DMS53 treated with DMSO at 0.1 percent for 48 hours (cell line): ENCODE measurements around the gene MYO3B.
"Not testable (repeated sequence)": the region's sequence is repeated elsewhere in the genome, so short reads cannot be mapped to it uniquely, and the experiment has no call there.

Experiments
- DNase-seq: peaks from one replicate; lab custom pipeline; 2025; ENCODE audit not compliant: unreplicated experiment; lab: John Stamatoyannopoulos, UW

Gene MYO3B

DNA sequence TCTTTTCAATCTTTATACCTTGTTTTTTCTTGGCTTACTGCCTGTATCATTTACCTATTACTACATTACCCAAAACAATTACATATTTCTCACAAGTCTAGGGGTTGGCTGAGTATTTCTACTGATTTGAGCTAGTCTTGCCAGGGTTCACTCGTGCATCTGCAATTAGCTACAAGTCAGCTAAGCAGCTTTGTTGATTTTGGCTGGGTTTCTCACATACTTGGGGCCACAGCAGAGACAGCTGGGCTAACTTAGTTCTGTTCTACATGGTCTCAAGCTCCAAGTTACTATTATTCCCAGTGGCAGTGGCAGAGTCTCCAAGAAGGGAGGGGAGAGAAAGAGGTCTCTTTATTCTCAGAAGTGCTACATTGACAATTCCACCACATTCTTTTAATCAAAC, 482.5 kb downstream of the MYO3B start:
- no peak for DNase-seq

DNA sequence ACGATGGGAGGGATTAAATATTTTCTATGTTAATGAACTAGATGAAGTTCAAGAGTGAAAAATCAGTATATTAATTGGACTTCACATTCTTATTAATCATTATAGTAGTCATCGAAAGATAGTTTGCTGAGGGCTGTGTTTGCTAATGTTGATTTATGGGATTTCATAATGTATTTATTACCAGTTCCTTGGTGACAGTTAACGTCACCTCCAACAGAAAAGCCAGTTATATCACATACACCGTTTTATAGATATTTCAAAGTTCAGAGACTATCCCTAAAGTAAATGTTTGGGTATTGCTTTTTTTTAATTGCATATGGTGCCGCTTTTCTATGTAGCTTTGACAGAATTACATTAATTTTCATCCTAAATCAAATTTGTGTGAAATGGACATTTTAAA, 487.8 kb downstream of the MYO3B start:
- no peak for DNase-seq

DNA sequence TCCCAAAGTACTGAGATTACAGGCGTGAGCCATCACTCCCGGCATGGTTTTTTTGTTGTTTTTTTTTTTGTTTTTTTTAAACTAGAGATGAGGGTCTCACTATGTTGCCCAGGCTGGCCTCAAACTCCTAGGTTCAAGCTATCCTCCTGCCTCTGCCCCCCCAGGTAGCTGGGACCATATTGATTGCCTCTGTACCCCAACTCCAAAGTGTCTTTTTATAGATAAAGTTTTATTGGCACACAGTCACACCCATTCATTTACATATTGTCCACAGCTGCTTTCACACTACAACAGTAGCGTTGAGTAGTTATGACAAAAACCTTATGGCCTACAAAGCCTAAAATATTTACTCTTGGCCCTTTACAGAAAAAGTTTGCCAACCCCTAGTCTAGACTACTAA, 492.0 kb downstream of the MYO3B start:
- DNase-seq, result no peak

DNA sequence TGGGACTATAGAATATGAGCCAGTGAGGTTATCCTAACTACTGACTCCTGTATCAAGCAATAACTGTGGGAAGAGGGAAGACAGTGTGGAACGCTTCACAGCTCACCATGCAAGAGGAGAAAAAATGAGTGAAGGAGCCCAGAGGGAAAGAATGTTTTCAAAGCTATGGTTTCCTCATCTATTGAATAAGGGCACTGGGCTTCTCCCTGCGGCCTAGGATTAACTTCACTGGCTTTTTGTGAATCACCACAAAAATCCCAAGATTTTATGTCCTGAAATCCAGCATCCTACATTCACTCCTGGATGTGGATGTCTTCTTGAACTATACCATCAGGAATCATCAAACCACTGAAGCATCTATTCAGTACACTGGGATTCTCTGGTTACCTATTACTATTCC, 492.7 kb downstream of the MYO3B start:
- DNase-seq, result no peak

DNA sequence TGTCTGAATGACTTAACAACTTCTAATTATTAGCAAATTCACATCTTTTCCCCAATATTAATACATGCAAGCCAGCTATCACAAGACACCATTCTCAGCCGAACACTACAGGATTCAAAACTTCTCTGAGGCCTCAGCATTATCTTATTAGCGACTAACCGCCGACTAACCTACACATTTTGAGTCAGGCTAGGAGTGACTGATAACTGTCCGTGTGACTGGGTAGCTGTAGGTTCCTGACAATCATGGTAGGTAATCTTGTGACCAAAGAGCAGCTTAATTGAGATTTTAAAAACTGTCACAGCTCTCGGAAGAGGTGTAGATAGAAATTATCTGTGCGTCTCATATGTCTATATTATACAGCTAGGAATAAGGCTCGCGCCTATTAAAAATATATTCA, 493.1 kb downstream of the MYO3B start:
- DNase-seq, result no peak

DNA sequence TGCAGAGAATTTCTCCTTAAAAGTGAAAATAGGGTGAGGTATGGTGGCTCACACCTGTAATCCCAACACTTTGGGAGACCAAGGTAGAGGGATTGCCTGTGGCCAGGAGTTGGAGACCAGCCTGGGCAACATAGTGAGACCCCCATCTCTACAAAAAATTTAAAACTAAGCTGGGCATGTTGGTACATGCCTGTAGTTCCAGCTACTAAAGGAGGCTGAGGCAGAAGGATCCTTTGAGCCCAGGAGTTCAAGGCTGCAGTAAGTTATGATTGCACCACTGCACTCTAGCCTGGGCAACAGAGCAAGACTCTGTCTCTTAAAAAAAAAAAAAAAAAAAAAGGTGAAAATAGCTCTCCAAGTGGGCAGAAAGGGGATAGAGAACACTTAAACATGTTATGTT, 496.3 kb downstream of the MYO3B start:
- DNase-seq, result not testable (repeated sequence)

DNA sequence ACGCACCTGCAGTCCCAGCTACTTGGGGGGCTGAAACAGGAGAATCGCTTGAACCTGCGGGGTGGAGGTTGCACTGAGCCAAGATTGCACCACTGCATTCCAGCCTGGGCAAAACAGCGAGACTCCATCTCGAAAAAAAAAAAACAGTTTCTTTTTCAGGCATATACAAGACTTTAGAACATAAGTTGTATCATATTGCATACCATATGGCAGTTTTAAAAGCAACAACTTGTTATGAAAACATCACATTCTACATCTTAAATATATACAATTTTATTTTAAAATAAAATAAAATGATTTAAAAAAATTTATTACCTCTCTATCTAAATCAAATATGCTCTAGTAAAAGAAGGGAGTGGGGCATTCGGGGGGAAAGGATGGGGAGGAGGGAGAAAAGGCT, 497.8 kb downstream of the MYO3B start:
- DNase-seq, result no peak

DNA sequence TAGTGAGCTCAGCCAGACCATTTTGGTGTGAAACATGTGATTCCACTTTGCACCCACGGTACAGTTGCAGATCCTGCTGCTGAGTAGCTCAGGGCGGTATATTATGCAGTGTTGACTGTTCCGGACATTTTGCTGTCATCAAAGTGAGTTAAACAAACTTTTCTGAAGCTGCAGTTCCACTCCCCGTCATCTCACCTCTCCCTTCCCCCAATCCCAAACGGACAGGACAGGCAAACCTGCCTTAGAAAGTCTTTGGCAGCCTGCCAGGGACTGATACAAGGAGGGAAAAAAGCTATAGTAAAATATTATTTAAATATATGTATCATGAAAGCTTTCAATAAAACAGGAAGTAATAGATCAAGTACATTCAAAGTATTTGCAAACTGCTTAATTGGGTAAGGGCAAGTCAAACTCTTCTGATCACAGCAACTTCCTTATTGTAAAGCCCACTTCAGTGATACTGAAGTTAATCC, 501.7 kb downstream of the MYO3B start:
- peak; percentile 85 for DNase-seq

DNA sequence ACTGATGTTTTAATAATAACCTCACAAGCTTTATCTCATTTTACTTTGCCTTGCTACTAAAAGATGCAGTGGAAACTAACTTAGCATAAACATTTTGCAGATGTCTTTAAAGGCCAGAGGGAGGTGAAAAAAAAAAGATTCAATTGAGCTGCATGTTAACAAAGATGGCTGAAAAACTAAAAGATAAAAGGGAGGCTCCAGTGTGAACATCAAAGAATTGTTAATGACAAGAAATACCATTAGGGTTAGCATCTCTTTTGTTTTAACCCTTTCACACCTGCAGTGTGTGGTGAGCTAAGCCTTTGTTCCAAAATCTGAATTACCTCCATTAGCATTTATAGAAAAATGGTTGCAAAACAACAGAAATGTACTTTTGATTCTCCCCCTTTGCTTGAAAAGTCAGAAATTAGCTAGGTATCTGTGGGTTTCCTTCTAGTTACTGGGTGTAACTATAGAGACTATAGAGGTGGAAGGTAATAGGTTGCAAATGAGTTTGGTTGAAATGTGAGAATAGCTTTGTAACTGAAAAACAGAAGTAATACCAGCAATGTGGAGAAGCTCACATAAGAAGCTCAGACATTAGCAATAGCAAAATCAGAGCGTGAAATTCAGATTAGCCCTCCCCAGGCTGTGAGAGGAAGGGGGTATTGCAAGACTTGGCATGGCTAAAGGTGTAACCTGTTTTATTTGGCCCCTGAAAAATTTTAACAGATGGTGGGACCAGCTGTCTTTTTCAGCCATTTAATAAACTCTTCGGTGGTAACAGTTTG, 502.4 kb downstream of the MYO3B start:
- DNase-seq, result no peak

DNA sequence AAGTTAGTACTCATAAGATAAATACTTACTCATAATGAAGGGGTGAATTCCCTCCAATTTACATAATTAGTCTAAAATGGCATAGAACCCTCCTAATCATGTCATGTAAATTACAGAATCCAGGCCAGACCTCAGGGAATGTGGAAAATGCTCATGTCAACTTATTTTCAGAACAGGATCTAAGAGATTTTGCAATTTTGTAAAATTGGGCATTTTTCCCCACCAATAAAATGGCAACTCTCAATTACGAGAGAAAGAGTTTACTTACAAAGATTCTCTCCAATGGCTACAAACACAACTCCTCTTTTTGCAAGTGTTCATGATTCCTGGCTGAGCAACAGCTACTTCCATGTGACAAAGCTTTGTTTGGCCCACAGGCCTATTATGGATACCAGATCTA, 503.4 kb downstream of the MYO3B start:
- DNase-seq, result no peak

DNA sequence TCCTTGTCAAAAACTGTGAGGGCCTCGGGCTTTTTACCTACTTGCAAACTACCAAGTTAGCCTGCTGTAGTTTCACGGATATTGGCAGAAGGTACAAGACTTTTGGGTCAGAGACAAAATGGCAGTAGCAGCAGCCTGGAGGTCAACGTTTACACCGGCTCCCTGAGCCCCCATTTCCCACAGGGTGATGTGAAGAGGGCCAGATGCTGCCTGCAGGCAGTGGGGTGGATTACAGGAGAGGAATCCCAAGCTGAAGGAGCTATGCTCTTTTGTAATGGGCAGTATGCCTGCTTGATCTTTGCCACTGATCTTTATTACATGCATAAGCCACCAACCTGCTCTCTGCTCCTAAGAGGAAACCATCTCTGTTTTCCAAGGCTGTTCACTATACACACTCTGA, 507.6 kb downstream of the MYO3B start:
- no peak for DNase-seq

DNA sequence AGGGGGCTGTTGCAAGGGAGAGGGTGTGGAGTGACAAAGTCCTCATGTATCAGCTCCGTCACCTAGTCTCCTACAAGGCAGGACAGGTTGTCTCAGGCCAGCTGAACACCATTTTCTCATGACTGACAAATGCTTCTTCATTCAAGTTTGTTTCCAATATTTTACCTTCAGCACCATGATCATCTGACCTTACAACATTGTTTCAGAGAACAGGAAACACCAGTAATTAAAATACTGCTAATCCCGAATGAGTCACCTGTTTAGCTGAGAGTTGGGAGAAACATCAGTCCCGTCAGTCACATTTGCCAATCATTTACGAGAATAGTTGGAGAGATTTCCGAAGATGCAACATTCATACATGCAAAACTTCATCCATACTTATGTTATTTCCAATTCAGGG, 511.5 kb downstream of the MYO3B start:
- DNase-seq, result no peak

DNA sequence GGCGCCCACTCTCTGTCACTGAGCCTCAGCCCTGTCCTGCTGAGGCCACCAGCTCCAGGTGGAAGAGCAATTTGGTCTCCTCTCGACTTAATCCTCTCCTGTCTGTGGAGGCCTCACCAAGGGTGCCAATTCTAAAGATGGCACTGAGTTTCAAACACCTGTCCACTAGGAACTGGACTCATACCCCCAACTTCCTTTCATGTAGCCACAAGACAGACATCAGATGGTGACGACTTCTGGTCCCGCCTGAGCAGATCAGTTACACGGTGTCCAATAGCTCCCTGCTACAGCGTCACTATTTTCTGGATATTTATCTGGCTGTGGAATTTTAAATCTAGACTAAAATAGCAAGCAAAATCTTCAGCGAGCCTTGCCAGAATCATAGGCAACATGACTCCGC, 512.7 kb downstream of the MYO3B start:
- DNase-seq, result no peak

DNA sequence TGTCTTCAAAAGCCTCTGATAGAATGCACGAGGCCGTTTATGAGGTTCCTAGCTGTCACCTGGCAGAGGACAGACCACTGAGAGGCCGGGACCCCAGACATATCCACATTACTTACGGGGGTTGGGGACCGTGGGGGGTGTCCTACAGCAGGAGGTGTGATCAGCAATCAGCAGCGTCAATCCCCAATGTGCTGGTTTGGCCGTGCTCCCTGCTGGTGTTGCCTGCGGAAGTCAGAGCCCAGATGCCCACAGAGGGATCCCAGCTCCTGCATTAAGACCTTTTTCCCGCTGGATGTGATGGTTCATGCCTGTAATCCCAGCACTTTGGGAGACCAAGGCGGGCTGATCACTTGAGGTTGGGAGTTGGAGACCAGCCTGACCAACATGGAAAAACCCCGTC, 516.4 kb downstream of the MYO3B start:
- no peak for DNase-seq

DNA sequence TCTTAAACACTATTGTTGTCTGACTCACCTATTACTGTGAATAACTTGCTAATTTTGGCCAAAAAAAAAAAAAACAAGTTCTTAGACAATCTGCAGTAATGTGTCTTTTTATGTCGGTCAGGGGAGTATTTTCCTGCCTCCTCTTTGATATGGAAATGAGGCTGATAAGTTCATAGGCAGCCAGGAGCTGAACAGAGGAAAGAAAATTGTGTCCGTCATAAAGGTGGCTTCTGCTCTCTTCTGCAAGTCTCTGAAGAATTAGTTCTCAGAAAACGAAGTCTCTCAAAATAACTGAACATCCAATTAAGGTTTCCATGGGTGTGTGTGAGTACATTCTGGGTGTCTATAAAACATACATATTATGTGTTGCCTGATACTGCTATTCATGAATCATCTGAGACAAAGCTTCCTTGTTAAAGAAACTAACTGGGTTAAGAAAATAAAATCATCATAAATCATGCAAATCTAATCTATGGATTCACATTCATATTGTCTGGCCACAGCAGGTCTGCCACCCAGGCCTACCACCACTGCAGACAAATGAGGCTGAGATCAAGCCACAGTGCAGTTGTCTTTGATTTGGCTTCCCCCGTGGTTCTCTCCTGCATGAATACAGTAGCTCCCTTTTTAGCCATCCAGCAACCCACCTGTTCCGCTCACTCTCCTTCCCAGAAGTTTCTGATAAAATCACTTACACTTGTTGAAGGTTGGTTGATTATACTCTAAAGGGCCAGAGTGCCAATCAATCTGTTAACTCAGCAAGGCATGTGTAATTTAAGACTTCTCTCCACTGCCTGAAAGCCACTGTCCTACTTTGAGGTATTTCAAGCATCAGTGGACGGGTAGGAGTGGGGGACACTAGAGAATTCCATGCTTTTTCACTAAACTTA, 517.8 kb downstream of the MYO3B start:
- no peak for DNase-seq

DNA sequence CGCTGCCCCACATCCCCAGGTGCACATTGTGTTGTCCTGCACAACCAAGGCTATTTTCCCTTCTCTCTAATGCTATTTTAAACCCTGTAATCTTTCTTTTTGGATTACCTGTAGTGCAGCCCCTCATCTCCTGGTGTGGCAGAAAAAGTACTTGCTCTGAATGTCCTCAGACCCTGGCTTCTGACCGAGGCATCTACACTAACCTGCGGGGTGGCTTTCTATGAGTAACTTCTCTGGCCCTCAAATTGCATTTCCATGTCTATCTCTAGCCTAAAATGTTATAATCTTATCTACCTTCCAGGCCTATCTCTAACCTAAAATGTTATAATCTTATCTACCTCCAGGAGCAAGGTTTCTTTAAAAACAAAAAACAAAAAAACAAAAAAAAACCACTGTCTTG, 519.0 kb downstream of the MYO3B start:
- DNase-seq, result no peak

DNA sequence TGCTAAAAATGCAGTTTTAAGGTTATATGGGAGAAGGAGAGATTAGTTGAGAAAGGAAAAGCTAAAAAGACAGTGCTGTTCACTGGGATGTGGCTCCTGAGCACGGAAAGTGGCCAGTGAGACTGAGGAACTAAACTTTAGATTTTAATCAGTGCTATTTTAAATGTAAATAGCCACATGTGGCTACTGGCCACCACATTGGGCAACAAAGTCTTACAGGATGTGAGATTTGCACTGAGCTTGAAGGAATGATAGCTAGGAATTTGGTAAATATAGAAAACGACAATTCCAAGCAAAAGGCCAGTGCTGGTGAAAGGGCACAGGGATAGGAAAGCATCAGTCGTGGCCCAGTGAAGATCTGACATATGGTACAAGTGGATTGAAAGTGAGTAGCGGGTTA, 523.1 kb downstream of the MYO3B start:
- no peak for DNase-seq

DNA sequence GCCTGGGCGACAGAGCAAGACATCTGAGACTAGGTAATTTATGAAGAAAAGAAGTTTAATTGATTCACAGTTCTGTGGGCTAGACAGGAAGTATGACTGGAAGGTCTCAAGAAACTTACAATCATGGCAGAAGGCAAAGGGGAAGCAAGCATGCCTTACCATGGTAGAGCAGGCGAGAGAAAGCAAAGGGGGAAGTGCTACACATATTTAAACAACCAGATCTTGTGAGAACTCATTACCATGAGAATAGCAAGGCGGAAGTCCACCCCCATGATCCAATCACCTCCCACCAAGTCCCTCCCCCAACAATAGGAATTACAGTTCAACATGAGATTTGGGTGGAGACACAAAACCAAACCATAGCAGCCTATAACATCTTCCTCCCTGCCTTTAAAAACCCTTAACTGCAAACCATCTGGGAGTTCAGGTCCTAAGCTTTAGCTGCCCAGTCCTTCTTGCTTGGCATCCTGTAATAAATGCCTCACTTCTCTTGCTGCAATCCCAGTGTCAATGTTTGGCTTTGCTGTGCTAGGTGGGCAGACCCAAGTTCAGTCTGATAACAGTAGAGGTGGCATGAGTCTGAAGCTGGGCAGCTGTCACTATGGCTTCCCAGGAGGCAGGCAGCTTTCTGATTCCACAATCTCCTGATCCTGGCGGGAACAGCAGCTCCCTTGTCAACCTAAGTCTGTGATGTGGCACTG, 526.0 kb downstream of the MYO3B start:
- DNase-seq, result no peak
